GM18508 (cell line): ENCODE results near the gene TEX11.
"Not testable (repeated sequence)": the region's sequence is repeated elsewhere in the genome, so short reads cannot be mapped to it uniquely, and the experiment has no call there.

ENCODE experiments used
- ATAC-seq: cut with Tn5 transposase; IDR thresholded peaks from one replicate; pipeline ENCODE4 v1.9.1; 2021; ENCODE audit warnings: moderate number of reproducible peaks; ENCODE audit not compliant: insufficient read depth, unreplicated experiment

Gene TEX11

DNA sequence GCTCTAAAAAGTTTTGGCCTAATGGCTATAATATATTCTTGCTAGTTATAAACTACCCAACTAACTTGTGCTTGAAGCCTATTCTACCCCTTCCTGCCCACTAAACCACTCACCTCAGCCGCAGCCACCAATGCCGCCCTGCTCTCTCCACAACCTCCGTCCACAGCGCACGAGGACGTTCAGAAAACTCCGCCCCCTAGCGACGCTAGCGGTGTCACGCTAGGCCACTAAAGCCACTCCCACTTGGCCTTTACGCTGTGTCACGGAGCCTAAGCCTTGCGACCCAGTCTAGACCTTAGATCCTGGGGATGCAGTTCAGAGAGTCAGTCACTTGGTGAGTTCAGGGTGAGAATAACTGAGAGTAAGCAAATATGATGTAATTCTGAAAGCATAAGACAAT, at the start of gene TEX11:
TEX11 (minus strand) TSS at position 171 of the 400 bp plus-strand sequence. CDS start 922 bp downstream, outside the sequence.
- no peak for ATAC-seq

DNA sequence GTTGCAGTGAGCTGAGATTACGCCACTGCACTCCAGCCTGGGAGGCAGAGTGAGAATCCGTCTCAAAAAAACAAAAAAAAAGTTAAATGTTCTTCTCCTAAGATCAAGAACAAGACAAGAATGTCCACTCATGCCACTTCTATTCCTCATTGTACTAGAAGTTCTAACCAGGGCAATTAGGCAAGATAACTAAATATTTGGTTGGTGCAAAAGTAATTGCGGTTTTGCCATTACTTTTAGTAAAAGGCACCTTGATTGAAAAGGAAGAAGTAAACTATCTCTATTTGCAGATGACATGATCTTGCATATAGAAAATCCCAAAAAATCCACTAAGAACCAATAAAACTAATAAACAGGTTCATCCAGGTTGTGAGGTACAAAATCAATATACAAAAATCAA, 46.4 kb upstream of the TEX11 start:
- ATAC-seq = no peak

DNA sequence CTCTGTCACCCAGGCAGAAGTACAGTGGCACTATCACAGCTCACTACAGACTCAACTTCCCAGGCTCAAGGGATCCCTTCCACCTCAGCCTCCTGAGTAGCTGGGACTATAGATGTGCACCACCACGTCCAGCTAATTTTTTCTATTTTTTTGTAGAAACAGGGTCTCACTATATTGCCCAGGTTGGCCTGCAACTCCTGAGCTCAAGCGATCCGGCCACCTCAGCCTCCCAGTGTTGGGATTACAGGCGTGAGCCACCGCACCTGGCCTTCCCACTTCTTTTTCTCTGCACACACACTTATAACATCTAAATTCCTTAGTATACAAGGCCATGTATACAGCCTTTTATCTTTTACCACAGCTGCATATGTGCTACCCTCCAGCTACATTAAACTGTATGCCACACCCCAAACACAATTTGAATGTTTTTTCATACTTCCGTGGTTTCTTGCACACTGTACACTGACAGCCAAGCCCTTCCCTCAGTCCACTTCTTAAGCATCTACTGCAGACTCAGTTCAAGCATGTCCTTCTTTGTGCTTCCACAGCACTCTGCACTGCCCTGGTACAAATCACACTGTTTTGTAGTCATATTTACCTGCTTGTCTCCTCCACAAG, 15.9 kb upstream of the TEX11 start:
- no peak for ATAC-seq

DNA sequence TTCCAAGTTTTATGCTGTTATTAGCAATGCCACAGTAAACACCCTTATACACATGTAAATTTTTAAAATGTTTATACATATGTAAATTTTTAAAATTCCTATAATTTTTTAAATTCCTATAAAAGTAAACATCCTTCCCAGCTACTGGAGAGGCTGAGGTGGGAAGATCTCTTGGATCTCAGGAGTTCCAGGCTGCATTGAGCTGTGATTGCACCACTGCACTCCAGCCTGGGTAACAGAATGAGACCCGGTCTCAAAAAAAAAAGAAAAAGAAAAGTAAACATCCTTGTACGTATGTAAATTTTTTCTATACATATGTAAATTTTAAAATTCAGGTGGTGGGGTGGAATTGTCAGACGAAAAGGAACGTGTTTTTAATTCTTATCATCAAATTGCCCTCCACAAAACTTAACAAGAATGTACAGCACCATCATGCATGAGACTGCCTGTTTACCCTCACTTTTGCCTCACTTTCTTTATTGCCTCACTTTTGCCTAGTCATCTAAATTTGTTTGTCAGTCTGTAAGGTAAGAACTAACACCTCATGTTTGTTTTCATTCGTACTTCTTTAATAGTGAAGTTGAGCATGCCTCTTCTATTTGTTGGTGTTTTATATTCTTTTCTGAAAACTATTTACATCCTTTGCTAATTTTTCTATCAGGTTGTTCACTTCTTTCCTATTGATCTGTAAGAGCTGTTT, 14.4 kb upstream of the TEX11 start:
- ATAC-seq = no peak

DNA sequence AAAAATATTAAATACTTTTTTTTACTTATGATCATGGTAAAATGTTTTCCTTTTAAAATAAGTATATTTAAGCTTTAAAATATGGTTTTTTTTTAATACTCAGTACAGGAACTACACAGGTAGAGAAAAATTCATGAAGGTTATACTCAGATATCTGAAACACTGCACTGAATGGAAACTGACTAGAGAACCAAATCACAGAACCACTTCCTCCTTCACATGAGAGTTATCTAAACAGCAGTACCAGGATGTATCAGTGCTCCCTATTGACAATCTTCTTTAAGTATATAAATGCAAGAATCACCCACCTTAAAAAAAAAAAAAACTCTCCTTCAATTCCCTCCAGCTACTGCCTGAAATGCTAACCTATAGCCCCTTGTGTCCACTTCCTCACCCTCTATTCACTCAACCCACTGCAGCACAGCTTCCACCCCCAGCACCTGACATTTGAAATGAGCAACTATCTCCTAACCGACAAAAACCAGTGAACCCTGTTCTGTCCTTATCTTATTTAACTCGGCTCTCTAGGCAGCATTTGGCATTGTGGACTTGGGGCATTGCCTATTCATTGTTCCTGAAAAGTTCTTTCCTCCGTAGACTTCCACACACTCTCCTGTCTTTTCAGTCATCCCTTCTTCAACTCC, 13.3 kb upstream of the TEX11 start:
- ATAC-seq = no peak

DNA sequence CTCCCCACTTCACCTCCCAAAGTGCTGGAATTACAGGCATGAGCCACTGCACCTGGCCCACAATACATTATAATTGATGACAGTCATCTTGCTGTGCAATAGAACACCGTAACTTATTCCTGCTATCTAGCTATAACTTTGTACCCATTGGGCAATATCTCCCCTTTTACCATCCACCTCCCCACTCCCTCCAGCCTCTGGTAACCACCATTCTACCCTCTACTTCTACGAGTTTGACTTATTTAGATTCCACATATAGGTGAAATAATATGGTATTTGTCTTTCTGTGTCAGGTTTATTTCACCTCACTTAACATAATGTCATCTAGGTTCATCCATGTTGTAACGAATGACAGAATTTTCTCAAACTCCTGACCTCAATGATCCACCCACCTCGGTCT, 8.2 kb upstream of the TEX11 start:
- no peak for ATAC-seq

DNA sequence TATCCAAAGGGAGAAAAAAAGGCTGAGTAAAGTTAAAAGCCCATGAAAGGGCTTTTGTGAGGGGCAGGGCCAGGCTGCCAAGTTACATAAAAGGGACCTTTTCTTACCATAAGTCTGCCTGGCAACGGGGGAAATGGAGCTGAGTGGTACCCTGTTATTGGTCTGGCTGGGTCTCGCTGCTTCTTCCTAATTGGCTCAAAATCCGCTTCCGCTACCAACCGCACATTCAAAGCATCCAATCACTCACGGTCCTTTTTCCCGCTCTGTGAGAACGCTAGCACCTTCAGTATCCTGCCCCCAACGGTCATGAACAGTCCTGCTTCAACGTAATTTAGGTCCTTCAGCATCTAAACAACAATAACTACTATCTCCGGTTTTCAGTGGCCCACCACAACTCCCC, 611 bp downstream of the TEX11 start:
- no peak for ATAC-seq

DNA sequence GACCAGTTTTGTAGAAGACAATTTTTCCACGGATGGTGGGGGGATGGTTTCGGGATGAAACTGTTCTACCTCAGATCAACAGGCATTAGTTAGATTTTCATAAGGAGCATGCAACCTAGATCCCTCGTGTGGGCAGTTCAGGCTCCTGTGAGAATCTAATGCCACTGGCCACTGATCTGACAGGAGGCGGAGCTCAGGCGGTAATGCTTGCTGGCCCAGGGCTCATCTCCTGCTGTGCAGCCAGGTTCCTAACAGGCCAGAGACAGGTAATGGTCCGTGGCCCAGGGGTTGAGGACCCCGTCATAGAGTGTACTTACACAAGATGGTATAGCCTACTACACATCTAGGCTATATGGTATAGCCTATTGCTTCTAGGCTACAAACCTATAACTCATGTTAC, 7.0 kb downstream of the TEX11 start:
- no peak for ATAC-seq

DNA sequence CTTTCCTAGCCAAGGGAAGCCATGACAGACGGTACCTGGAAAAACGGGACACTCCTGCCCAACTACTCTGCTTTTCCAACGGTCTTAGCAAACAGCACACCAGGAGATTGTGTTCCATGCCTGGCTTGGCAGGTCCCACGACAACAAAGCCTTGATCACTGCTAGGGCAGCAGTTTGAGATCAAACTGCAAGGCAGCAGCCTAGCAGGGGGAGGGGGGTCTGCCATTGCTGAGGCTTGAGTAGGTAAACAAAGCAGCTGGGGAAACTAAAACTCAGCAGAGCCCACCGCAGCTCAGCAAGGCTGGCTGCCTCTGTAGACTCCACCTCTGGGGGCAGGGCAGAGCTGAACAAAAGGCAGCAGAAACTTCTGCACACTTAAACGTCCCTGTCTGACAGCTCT, 18.1 kb downstream of the TEX11 start:
- not testable (repeated sequence) for ATAC-seq

DNA sequence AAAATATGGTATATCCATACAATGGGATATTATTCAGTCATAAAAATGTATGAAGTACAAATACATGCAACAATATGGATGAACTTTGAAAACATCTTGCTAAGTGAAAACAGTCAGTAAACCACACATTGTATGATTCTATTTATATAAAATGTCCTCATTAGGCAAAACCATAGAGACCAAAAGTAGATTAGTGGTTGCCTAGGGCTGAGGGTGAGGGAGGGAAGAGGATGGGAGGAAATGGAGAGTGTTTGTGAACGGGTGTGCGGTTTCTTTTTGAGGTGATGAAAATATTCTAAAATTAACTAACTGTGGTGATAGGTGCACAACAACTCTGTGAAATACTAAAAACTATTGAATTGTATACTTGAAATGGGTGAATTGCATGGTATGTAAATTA, 29.6 kb downstream of the TEX11 start:
- ATAC-seq = no peak

DNA sequence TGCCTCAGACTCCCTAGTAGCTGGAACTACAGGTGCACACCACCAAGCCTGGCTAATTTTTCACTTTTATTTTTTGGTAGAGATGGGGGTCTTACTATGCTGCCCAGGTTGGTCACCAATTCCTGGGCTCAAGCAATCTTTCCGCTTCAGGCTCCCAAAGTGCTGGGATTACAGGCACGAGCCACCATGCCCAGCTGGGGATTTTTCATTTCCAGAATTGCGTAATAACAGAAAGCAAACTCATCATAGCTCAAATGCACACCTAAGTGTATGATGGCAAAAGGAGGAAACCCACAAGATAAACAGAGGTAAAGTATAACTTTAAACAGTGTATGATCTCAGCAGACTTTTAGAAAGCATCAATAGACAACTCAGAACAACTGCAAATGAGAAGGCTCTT, 56.2 kb downstream of the TEX11 start:
- ATAC-seq = no peak

DNA sequence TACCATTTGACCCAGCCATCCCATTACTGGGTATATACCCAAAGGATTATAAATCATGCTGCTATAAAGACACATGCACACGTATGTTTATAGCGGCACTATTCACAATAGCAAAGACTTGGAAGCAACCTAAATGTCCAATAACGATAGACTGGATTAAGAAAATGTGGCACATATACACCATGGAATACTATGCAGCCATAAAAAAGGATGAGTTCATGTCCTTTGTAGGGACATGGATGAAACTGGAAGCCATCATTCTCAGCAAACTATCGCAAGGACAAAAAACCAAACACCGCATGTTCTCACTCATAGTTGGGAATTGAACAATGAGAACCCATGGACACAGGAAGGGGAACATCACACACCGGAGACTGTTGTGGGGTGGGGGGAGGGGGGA, 64.4 kb downstream of the TEX11 start:
- ATAC-seq = not testable (repeated sequence)

DNA sequence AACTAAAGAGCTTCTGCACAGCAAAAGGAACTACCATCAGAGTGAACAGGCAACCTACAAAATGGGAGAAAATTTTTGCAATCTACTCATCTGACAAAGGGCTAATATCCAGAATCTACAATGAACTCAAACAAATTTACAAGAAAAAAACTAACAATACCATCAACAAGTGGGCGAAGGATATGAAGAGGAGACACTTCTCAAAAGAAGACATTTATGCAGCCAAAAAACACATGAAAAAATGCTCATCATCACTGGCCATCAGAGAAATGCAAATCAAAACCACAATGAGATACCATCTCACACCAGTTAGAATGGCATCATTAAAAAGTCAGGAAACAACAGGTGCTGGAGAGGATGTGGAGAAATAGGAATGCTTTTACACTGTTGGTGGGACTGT, 64.9 kb downstream of the TEX11 start:
- ATAC-seq = not testable (repeated sequence)

DNA sequence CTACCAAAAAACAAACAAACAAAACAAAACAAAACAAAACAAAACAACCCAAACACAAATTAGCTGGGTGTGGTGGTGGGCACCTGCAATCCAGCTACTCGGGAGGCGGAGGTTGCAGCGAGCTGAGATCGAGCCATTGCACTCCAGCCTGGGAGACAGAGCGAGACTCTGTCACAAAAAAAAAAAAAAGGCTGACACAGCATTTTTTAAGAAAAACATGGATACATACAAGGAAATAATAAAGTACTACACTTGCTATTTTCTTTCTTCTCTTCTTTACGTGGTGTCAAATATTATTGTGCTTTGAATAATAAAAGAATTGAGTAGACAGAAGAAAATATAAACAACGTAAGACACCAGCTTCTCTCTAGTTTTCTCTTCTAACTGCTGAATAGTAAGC, 73.9 kb downstream of the TEX11 start:
- ATAC-seq = no peak

DNA sequence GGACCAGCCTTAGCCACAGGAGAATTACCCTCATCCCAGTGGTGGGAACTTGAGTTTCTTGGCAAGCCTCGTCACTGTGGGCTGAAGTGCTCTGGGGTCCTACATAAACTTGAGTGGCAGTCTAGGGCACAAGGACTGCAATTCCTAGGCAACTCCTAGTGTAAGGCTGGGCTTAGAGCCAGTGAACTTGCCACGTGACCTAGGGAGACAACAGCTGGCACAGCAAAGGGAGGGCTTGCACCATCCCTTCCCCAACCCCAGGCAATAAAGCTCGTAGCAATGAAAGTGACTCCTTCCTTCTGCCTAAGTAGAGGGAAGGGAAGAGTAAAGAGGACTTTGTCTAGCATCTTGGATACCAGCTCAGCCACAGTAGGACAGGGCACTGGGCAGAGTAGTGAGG, 81.8 kb downstream of the TEX11 start:
- no peak for ATAC-seq

DNA sequence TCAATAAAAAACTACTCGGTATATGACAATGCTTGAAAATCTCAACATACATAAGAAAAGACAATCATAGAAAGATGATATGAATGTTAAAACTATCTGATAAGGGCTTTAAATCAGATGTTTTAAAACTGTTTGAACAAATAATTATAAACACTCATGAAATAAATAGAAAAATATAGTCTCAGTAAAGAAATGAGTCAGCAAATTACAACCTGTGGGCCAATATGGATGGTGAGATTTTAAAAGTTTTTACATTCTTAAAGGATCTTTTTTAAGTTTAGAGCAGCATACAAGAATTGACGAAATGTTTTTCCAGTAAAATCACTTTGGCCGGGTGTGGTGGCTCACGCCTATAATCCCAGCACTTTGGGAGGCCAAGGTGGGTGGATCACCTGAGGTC, 83.1 kb downstream of the TEX11 start:
- ATAC-seq = no peak

DNA sequence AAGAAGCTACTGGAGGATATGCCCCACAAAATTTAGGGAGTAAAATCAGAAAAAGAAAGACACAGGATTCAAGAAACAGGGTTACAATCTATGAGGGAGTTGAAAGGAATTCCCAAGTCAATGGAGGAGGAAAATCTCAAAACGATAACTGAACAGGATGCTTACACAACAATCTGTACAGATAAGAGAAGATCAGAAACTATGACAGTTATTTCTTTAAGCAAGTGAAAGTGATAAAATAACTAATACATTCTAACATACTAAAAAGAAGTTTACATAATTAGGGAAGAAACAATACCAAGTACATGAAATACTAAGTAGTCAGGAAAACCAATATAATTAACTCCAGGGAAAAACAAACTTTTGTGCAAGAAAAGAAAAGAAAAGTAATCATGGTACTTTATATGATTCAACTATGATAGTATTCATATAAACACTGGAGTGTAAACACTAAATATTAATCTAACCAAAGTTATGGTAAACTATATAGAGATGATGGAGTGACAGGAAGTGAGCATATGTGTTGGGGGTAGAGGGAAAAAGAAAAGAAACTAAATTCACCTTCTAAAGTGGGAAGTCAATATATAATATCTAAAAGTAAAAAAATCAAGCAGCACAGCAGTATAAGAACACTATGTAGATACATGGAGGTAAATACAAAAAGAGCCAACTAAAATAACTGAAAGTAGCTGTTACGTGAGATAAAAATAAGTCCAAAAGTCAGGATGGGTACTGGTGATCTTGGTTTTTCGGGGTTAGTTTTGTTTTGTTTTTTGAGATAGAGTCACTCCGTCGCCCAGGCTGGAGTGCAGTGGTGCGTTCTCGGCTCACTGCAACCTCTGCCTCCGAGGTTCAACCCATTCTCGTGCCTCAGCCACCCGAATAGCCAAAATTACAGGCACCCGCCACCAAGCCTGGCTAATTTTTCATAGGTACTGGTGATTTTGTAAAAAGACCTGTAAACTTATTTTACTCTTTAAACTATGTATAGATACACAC, 99.3 kb downstream of the TEX11 start:
- no peak for ATAC-seq

DNA sequence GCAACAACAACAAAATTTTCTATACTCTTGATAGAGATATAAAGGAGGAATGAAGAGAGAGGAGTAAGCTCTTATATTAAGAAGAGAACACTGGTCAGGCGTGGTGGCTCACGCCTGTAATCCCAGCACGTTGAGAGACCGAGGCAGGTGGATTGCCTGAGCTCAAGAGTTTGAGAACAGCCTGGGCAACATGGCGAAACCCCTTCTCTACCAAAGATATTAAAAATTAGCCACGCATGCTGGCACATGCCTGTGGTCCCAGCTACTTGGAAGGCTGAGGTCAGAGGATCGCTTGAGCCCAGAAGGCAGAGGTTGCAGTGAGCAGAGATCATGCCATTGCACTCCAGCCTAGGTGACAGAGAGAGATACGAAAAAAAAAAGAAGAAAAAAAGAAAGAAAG, 102.4 kb downstream of the TEX11 start:
- ATAC-seq = no peak

DNA sequence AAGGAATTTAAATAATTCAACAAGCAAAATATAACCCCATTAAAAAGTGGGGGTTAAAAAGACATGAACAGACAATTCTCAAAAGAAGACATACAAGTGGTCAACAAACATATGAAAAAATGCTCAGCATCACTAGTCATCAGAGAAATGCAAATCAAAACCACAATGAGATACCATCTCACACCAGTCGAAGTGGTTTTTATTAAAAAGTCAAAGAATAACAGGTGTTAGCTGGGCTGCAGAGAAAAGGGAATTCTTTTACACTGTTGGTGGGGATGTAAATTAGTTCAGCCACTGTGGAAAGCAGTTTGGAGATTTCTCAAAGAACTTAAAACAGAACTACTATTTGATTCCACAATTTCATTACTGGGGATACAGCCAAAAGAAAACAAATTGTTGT, 111.8 kb downstream of the TEX11 start:
- ATAC-seq = not testable (repeated sequence)

DNA sequence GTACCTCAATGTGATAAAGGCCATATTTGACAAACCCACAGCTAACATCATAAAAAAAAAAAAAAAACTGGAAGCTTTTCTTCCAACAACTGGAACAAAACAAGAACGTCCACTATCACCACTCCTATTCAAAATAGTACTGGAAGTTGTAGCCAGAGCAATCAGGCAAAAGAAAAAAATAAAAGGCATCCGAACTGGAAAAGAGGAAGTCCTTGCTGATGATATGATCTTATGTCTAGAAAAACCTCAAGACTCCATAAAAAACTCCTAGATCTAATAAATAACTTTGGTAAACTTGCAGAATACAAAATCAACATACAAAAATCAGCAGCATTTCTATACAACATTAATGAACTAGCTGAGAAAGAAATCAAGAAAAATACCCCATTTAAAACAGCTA, 134.3 kb downstream of the TEX11 start:
- ATAC-seq = no peak
